ENCODE results near the gene BBOF1. TPM values are rescaled to one million over a fixed set of nuclear protein-coding genes. Genes with fewer than 3 reads are reported as not detected.
"Not testable (repeated sequence)": the region's sequence is repeated elsewhere in the genome, so short reads cannot be mapped to it uniquely, and the experiment has no call there.

Gene BBOF1, protein sequence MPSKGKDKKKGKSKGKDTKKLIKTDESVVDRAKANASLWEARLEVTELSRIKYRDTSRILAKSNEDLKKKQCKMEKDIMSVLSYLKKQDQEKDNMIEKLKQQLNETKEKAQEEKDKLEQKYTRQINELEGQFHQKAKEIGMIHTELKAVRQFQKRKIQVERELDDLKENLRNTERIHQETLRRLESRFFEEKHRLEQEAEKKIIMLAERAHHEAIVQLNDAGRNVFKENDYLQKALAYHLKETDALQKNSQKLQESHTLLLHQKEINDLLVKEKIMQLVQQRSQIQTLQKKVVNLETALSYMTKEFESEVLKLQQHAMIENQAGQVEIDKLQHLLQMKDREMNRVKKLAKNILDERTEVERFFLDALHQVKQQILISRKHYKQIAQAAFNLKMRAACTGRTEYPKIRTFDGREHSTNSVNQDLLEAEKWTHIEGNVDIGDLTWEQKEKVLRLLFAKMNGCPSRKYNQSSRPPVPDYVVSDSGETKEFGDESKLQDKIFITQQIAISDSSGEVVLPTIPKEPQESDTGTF
- 22.3 TPM for polyA plus RNA-seq (ENCODE audit: insufficient read length)
- long read RNA-seq, donor 1, partial matches to known transcripts = 39 of 53 reads
- long read RNA-seq, donor 1, other reads (novel, unspliced or antisense) = 14 of 53 reads
- long read RNA-seq, donor 2, partial matches to known transcripts = 25 of 41 reads
- long read RNA-seq, donor 2, other reads (novel, unspliced or antisense) = 15 of 41 reads
- long read RNA-seq, donor 3, partial matches to known transcripts = 0 of 1 reads
- long read RNA-seq, donor 3, other reads (novel, unspliced or antisense) = 0 of 1 reads
- long read RNA-seq, donor 4, partial matches to known transcripts = 6 of 6 reads
- long read RNA-seq, donor 4, other reads (novel, unspliced or antisense) = 0 of 6 reads
- long read RNA-seq, donor 5, partial matches to known transcripts = 45 of 47 reads
- long read RNA-seq, donor 5, other reads (novel, unspliced or antisense) = 0 of 47 reads
- long read RNA-seq, donor 6, partial matches to known transcripts = 27 of 42 reads
- long read RNA-seq, donor 6, other reads (novel, unspliced or antisense) = 12 of 42 reads
- long read RNA-seq, donor 7, partial matches to known transcripts = 50 of 52 reads
- long read RNA-seq, donor 7, other reads (novel, unspliced or antisense) = 0 of 52 reads
- long read RNA-seq, donor 8, partial matches to known transcripts = 14 of 14 reads
- long read RNA-seq, donor 8, other reads (novel, unspliced or antisense) = 0 of 14 reads

GRCh38 chr14:74018586-74019407, at the start of gene BBOF1, which contains the start of gene ENTPD5:
BBOF1 (plus strand) TSS chr14:74019349; CDS start chr14:74019479, 130 bp downstream.
ENTPD5 (minus strand) TSS chr14:74019288; CDS start chr14:73988102, 31,186 bp downstream.
- DNase-seq = peak; percentile 80

GRCh38 chr14:73973497-73973896, 45.7 kb upstream of the BBOF1 start:
- no peak for DNase-seq

DNA sequence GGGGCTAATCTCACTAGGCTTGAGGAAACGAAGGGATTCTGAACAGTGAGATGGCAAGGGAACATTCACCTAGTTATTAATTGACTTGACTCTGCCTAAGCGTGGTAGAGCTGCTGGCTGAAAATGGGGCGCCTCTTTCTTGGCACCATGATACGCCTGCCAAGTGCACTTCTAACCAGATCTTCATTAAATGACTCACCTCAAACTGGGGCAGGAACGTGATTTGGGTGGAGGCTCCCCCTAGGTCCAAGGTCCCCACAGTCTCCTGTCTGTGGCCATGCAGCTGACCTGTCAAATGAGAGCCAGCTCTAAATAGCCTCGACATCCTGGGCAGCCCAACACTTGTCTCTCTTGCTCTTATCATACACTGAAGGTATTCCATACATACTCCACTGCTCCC, 43.0 kb upstream of the BBOF1 start:
- DNase-seq = no peak

DNA sequence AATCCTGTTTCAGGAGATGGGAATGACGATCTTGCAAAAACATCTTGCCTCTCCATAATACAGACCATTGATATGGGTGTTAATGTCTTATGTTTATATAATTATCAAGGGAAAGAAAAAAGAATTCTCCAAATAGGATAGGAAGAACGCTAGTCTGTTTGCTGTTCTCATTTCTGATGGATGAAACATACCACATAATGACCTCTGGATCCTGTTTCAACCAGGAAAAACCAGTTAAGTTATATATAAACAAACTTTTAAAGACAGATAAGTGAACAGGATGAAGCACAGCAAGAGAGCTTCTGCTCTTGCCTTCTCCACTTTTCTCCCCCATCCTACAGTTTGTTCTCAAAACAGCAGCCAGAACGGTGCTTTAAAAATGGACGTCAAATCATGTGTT, 41.3 kb upstream of the BBOF1 start:
- DNase-seq = no peak

- DNase-seq = no peak
Measured at GRCh38 chr14:73988065-73988464, 31.1 kb upstream of the BBOF1 start.

GRCh38 chr14:73988656-73989055, 30.5 kb upstream of the BBOF1 start:
- DNase-seq = not testable (repeated sequence)

GRCh38 chr14:73991092-73991491, 28.1 kb upstream of the BBOF1 start:
- DNase-seq = no peak

DNA sequence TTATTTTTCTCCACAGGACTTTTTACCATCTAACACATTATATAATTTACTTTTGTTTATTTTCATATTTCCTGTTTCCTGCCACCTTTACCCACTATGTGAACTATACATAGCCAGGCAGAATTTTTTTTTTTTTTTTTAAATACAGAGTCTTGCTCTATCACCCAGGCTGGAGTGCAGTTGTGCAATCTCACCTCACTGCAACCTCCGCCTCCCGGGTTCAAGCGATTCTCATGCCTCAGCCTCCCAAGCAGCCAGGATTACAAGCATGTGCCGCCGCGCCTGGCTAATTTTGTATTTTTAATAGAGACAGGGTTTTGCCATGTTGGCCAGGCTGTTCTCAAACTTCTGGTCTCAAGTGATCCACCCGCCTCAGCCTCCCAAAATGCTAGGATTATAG, 24.2 kb upstream of the BBOF1 start:
- DNase-seq = not testable (repeated sequence)

GRCh38 chr14:73995977-73996378, 23.2 kb upstream of the BBOF1 start:
- no peak for DNase-seq

GRCh38 chr14:73996731-73997107, 22.4 kb upstream of the BBOF1 start:
- no peak for DNase-seq

GRCh38 chr14:73997108-73997943, 21.8 kb upstream of the BBOF1 start:
- DNase-seq = no peak

DNA sequence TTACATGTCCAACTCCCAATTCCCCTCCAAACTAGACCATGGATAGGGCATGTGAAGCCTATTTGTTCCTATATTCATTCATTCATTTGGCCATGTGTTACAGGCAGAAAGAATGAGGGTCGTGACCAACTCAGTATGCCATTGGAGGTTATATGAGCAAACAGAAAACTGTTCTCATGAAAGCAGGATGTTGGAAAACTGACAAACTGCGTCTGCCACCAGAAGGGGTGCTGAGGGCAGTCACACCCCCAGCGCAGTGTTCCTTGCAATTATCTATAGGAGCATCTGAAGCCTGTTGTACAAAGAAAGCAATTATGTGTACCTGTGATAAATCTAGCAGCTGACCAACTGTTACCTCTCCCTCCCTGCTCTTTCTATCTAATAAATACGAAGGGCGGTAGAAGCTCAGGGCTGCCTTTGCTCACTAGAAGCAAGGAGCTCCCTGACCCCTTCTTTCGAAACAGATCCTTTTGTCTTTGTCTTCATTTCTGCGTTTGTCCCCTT, 21.2 kb upstream of the BBOF1 start:
- no peak for DNase-seq

DNA sequence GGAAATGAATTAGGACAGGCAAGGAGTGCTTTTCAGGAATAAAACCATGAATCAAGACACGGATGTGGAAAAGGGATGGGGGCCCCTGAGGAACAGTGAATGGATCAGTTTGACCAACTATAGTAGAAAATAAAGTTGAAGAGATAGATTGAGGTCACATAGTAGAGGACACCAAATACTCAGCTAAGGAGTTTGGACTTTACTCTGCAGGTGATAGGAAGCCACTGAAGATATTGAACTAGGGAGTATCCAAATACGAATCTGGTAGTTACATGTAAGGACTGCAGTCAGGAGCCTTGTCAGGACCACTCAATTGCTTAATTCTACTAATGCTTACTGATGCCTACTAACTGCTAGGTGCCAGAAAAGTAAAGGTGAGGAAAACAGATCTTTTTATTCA, 20.4 kb upstream of the BBOF1 start:
- no peak for DNase-seq

- DNase-seq = not testable (repeated sequence)
Measured at GRCh38 chr14:74005664-74006063, 13.5 kb upstream of the BBOF1 start.

DNA sequence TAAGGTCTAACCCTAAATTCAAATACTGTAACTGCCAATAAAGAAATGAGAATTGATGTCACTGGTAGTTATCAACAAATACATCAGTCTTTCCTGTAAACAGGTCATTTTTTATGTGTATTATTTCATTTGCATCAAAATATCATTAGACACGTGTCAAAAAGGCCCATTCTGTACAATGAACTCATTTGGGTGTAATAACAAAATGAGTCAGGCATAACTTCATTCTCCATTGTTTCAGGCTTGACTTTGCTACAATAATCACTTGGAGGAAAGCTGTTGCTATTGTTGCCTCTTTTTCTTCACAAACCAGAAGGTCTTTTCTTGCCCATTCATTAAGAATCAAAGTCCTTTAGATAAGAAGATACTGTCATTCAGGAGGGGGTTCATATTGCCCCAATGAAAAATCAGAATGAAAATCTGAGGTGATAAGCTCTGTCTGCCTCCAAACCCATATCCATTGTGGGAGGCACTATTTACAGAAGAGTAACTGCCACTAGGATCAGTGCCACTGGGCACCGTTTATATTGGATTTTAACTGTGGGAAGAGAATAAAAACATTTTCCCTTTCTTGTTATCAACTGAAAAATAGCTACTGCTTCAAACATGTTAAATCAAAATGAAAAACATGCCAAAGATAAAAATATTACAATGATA, 10.2 kb upstream of the BBOF1 start:
- DNase-seq = no peak

GRCh38 chr14:74014299-74014698, 4.8 kb upstream of the BBOF1 start:
- DNase-seq = no peak

DNA sequence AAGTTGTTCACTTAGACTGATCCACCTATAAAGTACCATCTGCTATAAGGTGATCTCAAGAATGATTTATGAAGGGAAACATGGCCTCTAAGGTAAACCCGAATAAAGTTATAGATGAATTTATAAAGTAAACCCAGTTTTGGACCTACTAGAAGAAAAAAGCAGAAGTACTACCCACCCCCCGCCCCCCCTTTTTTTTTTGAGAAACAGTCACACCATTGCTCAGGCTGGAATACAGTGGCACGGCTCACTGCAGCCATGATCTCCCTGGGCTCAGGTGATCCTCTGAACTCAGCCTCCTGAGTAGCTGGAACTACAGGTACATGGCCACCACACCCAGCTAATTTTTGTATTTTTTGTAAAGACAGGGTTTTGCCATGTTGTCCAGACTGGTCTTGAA, 4.0 kb upstream of the BBOF1 start:
- no peak for DNase-seq

DNA sequence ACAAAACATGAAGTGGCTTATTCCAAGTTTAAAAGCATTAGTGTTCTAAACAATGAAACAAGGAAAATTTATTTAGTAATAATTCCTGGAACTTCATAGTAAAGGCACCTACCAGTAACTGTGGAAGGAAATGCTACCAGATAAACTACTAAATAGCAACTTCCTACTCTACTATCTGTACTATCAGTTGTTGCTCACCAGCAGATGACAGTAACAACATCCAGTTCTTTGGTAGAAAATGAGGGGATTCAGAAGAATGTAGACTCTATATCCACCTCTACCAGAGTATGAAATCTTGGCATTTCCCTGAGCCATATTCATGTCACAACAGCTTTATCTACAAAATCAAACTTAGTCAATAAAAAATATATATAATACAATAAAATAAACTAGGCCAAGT, 3.2 kb upstream of the BBOF1 start:
- DNase-seq = no peak

GRCh38 chr14:74018174-74018585, 969 bp upstream of the BBOF1 start:
- DNase-seq = peak; percentile 38
